ENCODE data around the gene KRT33A.

Gene KRT33A

GRCh38 chr17:41301204-41301790, 49.3 kb downstream of the KRT33A start:
- TF ChIP-seq CTCF (IDR thresholded peaks at IDR 0.05; ENCODE audit: borderline replicate concordance, insufficient read depth, low read depth, low read length), result no peak
- H3K4me3 ChIP-seq (ENCODE audit: low read depth, low read length), result no peak overlapping the region

- no peak for TF ChIP-seq CTCF (IDR thresholded peaks at IDR 0.05; ENCODE audit: borderline replicate concordance, insufficient read depth, low read depth, low read length)
- no peak overlapping the region for H3K4me3 ChIP-seq (ENCODE audit: low read depth, low read length)
Measured at GRCh38 chr17:41298458-41299135, 52.0 kb downstream of the KRT33A start.

- TF ChIP-seq CTCF (IDR thresholded peaks at IDR 0.05; ENCODE audit: borderline replicate concordance, insufficient read depth, low read depth, low read length), result no peak
- no peak overlapping the region for H3K4me3 ChIP-seq (ENCODE audit: low read depth, low read length)
Measured at GRCh38 chr17:41296846-41297245, 53.8 kb downstream of the KRT33A start.
